DOHH2 (cell line): ENCODE measurements around the gene TRIM47.

Experiments
- CTCF ChIP-seq: fragments of 200-600 bp; sonication (generic); IDR thresholded peaks from one replicate; pipeline ENCODE4 v1.5.1; 2014; ENCODE audit warnings: antibody characterized with exemption, mild to moderate bottlenecking, low read depth, low read length; ENCODE audit not compliant: poor library complexity, severe bottlenecking
- EZH2phosphoT487 ChIP-seq: fragments of 200-600 bp; sonication (generic); IDR thresholded peaks from 2 replicates; pipeline ENCODE4 v1.6.1; 2017; ENCODE audit warnings: borderline replicate concordance, mild to moderate bottlenecking, antibody characterized with exemption, low read length, moderate library complexity, mixed read lengths

DNA sequence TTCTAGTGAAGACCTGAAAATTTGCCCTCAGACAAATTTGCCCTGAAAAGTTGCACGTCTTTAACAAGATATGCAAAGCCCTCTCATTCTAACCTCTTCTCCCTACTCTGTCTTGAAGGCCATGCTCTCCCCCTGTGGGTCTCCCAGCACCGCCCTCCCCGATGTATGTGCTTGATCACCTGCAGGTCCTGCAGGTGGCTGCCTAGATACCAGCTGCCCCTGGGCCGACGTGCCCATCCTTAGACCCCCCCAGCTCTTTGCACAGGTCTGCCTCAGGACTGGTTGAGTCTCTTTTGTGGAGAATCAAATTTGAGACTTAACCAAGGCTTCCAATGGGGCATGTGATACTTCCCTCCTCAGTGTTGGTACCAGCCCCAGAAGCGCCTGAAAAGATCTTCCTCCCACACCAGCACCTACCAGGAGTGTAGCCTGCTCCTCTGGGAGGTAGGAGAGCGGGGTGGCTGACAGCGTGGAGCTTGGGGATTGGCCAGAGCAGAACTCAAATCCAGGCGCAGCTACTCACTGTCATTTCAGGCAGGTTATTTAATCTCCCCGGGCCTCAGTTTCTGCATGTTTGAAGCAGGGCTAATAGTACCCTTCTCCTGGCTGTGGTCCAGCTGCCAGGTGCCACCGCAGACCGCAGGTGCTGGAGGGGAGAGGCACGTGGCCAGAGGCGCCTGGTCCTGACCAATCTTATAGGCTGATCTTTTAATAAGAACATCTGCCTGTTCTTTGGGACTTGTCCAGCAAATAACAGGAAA lies 30.9 kb upstream of the TRIM47 start:
- TF ChIP-seq CTCF: no peak
- TF ChIP-seq EZH2phosphoT487: no peak
